ENCODE data around the gene IL10RB.

DNA sequence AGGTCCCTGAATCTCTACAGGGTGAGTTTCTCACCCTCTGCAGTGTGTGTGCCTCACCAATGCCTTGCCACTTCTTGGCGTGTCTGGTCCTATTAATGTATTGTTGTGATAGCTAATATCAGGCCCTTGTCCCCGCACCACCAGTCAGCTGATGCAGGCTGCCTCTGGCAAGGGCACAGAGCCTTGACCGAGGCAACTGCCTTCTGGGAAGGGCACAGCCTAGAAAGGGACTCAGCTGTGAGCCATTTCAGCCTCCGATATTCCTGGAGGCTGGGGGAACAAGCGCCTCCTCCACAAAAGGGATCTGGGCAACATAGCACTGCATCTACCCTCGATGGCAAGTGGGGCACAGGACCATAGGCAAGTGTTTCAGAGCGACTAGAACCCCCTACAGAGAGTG, 27.0 kb downstream of the IL10RB start:
- TF ChIP-seq EP300 (IDR thresholded peaks at IDR 0.05) = no peak
- no peak for TF ChIP-seq POLR2A (IDR thresholded peaks at IDR 0.05)
- no peak for TF ChIP-seq CTCF (IDR thresholded peaks at IDR 0.05)

All from ovary (tissue), 3 donors.